GM19397 (cell line): Measurements from ENCODE around the gene PRDM1.

Experiments used
- ATAC-seq: cut with Tn5 transposase; IDR thresholded peaks from one replicate; pipeline ENCODE4 v1.9.1; 2021; ENCODE audit warnings: mild to moderate bottlenecking, moderate library complexity; ENCODE audit not compliant: unreplicated experiment

PRDM1 gene

DNA sequence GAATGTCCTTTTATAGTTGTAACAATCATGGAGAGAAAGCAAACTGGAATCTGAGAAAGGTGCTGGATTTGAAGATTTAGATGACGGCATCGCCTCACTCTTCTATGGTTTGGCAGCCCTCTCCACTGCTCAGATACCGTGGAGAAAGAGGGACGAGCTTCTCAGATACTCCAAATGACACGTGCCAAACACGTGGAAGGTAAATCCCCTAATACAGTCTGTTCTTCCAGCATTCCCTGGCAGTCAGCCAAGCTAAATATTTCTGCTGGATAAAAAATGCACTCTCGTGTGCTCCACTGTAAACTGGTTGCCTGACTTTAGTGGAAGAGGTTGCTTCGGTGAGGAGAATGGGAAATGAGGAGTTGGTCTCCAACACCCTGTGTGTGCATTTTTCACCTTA lies 16.7 kb upstream of the PRDM1 start:
- ATAC-seq: no peak

DNA sequence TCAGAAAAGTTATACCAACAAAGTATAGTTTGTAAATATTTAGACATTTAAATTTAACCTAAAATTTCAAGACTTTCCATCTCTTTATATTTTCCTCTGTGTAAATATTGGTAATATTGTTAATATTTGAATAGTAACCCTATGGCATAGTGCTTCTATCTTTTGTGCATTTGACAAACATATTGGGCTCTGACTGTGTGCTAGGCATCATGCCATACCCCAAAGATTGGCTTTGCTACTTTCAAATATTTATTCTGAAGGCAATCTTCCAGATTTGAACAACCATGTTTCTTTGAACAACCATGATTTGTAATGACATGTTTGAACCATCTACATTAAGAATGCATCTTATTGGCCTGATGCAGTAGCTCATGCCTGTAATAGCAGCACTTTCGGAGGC lies 15.5 kb upstream of the PRDM1 start:
- ATAC-seq: no peak

DNA sequence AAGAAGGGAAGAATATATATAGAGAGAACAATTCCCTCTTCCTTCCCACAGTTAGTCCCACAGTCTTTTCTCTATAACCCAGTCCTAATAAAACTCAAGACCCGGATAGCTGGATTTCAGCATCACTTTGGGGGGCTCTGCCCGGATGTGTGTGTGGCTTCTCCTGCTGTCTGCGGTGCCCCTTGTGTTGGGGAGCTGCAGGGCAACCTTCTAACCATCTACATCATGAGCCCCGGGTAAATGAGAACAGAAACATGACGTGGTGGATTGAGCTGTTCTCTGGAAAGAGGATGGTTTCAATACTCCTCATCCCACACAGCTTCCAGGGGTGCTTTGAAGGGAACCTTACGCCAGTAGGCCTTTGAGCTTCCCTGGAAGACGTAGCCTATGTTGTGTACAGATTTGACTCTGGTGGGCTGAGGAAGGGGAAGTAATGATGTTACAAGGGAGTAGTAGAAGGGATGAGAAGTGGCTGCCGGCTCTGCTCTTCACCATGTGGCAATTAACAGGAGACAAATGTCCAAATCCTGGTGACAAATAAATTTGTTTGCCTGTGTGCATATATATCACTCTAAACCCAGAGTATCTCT lies 13.5 kb upstream of the PRDM1 start:
- no peak for ATAC-seq

DNA sequence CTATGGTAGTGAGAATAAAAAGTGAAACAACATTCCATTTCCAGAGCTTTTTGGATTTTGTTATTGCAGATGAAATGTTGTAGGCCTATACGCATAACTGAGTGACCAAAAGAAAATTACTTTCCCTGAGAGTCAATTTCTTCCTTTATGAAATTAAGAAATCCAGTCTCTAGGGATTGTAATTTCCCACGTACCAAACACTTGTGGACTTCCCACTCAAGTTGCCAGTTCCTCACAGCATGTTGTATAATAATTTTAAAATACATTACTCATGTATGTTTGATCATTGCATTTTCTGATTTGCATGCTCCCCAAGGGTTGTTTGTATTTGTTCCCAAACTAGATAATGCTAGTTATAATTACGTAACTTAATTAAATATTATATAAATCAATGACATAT lies 12.0 kb upstream of the PRDM1 start:
- no peak for ATAC-seq

DNA sequence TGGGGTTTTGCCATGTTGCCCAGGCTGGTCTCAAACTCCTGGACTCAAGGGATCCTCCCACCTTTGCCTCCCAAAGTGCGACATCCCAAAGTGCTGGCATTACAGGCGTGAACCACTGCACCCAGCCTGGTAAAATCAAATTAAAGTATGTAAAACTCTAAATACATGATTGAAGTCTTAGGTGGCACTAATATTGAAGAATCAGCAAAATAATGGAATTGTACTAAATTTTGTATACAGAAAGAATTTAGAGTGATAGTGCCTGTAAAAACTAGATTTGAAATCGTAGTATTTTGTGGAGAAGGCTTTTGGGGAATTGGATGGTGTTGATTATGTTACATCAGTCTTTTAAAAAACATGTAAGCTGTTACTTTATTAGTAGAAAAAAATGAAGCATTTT lies 10.0 kb upstream of the PRDM1 start:
- no peak for ATAC-seq

DNA sequence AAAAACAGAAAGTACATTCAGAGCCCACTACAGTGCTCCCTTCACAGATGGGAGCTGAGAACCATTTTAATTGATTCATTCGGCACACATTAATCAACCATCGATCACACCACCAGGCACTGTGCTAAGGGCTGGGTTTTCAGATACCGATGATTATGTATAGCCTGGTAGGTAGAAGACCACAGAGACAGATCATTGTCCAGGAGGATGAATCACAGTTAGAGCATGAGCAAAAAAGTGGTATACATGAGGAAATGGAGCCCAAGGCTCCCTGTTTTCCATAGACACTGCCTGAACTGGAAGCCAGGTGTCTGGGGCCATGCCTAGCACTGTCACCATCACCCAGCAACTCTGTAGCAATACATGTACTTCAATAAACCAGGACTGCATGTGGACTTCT lies 9.0 kb upstream of the PRDM1 start:
- no peak for ATAC-seq

DNA sequence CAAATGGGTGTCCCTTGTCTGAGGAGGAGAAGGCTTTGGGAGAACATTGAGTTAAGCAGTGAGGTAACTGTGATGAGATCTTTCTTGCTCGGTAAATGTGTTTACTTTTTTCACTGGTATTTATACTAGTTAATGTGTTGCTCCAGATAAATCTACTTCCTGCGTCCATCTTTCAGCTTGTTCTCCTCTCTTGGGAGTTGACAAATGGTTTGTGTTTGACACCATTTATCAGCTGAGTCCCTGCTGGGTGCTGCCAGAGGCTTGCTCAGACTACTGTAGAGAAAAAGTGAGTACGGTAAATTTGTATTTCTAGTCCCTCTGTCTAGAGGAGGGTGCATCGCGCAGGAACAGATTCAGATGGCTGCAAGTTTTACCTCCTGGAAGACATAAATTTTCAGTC lies 8.3 kb upstream of the PRDM1 start:
- ATAC-seq: no peak

DNA sequence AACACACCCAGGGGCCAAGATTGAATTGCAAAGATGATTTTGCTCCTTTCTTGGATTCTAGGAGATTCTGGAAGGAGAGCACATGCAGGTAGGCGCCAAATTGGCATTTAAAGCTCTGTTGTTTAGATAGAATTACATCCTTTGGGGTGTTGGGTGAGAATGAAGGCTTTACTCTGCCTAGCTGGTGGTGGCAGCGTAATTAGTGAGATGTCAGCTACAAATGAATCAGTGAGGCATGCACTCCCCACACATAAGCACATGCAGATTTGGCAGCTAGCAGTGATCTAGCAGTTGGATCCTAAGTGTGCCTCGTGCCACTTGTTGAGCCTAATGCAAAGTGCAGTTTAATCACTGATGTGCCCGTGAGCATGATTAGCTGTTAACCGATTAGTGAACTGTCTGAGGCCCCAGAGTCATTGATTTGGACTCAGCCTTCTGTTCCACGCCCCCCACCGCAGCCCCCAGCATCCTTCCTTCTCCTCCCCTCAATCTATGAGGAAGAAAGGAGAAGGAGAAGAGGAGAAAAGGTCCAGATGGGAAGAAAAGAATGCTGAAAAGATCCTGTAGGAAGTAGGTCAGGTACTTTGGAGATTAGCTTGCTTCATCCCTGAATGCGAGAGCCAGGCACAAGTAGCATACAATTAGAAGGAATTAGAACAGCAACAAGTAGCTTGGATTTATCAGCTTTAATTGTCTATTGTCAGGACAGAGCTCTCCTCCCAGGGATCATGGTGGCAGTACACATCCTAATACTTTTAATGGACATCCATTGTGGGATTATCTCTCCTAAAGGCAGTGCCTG lies 6.0 kb upstream of the PRDM1 start:
- ATAC-seq: no peak

DNA sequence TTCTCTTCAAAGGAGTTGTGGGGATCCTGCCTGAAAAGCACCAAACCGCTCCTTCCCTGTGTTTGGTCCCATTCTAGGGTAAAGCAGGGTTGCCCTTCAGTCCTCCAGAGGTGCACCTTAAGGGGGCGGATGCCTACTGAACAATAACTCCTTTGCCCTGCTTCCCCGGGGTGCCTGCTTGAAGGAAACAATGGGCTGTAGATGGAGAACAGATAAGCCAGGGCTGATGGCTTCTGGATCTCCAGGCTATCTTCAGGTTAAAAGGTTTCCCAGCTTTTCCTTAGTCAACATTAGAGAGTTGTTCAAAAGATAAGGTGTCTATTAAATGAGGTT lies 5.4 kb upstream of the PRDM1 start:
- ATAC-seq: no peak

DNA sequence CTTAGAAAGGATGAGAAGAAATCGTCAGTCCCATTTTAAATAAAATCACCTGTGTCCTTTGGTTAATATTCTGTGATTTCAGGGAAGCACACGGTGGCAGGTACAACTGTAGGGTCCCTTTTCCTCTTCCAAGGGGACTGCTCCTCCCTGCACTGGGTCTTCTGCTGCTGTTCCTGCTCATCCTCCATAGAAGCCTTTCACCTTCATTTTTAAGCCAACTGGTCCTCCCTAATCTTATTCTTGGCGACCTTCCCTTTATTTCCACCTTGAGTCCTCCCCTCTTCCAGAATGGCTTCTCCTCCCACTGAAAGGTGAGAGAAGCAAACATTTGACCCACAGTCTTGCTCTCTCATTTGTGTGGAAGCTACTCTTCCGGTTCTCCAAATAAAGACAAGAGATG lies 4.4 kb upstream of the PRDM1 start:
- ATAC-seq: no peak

DNA sequence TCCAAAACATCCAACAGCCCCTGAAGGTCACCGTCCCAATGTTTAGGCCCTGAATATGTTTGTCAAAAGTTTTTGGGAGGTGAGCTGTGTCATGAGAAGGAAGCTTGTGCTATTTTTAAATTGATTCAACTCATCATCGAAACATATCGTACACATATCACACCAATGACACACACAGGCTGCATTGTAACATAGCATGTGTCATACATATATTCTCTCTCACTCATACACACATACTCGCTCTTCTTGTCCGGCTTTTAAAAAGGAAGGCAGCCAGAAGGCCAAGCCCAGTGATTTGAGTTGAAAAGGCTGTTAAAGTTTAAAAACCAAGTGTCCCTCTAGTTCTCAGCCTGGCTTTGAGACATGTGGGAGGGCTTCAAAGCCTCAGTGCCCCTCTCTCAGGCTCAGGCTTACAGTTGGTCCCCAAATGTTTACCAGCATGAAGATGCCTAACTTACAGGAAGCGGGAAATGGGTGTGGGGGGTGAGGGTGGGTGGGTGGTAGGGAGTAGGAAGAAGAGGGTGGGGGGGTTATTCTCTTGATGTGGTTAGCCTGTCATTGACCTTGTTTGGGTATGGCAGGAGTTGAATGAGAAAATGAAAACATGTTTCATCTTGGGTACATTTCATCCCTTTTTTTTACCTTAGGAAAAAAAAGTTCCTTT lies 3.3 kb upstream of the PRDM1 start:
- ATAC-seq: no peak

DNA sequence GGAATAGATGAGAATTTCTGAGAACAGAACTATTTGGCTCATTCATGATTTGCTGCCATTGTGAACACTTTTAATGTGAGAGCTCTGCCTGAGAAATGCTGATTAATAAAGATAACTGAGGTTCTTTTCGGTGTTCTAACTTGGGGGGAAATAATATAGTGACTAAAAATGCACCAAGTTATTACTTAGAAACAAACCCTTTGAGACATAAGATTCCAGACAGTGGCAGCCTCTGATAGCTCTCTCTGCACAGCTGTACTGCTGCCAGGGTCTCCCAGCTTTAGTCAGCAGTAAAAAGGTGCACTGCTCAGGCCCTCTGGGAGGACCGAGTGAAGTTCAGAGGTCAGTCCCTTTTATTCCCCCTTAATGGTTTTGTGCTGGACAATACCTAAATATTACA lies 2.5 kb upstream of the PRDM1 start:
- ATAC-seq: no peak

DNA sequence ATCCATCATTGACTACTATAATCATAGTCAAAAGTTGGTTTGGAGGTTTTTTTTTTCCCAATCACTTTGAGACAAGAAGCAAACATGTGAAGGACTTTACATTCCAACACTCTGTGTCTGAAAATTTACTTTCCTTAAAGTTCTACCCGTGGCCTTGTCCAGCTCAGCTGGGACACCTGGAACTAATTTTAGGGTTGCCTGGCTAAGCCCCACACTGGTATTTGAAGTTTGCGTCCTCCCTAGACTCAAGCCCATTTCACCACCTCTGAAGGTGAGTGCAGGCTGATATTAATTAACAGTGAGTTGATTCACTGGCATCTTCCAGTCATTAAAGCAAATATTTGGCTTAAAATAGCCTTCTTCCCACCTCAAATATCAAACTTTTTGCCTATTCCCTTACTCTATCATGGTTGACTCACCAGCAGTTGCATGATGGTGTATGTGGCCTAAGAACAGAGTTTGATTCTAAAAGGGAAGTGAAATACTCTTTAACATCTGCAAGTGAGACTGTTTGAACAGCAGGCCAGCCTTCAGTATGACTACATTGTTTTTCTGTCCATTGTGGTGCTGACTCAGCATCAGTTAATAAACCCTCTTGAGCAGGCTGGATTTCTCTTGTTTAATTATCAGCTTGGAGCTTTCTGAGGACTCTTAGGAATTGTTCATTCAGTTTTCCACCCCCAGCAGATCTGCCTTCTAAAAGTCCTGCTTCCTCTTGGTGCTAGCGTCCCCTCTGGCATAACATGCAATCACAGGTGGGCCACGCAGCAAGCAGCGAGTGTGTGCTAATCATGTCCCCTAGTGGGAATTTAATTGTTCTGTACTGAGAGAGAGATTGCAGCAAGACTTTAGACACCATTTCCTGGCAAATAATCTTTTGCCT lies 1.8 kb upstream of the PRDM1 start:
- peak; percentile 69 for ATAC-seq

DNA sequence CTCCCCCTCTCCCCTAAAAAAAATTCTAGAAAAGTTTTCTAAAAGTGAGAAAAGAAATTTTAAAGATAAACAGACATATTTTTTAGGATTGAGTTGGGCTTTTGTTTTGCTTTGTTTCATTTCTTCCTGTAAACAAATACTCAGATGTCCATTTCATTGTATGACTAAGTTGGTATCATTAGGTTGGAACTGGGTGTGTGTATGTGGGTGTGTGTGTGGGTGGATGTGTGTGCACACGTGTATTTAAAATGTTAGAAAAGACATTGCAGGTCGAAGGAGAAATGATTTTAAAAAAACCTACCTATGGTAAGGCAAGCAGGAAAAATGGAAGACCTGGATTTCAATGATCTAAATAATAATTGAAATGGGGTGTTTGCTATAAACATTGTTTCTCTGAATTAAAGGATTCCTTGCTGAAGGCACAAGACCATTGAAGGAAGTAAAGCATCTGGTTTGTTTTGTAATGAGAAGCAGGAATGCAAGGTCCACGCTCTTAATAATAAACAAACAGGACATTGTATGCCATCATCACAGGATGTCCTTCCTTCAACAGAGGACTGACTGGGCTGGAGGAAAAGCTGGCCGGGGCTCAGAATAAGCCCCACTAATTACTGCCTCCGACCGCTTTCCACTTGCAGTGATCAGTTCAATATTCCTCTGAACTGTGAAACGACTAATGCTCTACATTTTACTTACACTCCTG lies 996 bp upstream of the PRDM1 start:
- ATAC-seq: no peak

DNA sequence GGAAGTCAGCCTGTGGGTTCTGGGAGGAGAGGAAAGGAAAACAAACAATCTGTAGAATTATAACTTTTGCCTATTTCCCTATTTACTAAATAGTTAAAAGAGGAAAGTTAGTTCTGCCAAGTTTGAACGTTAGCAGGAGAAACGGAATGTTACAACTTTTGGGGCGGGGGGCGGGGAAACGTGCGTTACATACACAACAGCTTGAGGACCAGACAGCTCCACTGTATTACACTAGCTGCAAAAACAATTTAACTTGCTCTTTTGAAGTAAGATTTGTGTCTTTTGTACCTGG lies 498 bp upstream of the PRDM1 start:
- ATAC-seq: no peak

DNA sequence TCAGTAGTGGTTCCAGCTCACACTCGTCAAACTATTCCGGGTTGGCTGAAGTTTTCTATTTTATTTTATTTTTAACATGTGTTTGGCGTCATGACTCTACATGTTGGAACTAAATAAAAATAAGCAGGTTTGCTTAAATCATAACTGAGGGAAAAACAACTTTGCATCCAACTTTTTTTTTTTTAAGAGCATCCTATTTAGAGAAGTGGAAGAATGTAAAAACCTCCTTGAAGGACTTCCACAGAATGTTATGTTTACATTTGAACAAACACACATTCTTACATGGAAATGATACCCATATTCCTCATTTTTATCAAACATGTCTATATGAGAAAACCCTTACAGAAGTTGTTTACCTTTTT lies 659 bp downstream of the PRDM1 start:
- ATAC-seq: no peak

DNA sequence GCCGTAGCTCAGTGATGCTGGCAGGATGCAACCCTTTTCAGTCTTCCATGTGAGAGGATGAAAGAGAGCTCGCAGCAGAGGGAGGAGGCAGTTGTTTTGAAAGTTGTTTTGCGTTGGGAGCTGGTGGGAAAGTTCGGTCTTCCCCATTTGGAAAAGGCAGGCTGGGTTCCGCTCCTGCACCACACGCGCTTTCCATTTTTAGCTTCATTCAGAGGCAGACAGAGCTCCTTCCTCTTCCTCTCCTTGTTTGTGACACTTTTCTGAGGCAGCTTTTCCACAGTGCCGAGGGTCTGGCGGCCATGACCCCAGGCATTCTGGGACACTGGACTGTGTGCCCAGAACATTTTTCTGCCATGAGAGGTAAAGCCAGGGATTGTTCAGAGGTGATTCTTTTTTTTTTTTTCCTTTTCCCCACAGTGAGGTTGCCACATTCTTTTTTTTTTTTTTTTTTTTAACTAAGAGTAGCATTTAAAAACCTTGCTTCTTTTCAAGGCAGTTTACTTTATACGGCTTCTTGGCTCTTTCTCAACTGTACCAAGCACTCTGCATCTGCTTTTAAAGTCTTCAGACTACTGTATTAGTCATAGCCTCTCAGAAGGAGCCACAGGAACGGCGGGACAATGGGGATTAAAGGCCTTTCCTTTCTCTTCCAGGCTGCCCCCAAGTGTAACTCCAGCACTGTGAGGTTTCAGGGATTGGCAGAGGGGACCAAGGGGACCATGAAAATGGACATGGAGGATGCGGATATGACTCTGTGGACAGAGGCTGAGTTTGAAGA lies 1.6 kb downstream of the PRDM1 start:
- no peak for ATAC-seq

DNA sequence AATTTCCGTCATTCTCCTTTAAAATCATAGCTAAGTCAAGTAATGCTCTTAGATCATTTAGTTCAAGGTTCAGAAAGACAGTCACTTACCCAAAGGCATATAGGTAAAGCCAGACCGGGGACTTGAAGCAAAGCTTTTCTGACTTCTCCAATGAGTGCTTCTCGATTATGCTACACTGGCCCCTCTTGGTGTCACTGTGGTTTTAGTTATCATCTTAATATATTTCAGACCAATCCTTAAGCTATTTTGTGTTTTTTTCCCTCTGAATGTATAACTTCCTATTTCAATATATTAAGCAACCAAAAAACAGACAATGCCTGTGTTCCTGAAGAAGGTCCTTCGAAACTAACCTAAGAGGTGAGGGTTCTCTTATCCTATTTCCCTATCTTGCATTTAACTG lies 3.9 kb downstream of the PRDM1 start:
- no peak for ATAC-seq

DNA sequence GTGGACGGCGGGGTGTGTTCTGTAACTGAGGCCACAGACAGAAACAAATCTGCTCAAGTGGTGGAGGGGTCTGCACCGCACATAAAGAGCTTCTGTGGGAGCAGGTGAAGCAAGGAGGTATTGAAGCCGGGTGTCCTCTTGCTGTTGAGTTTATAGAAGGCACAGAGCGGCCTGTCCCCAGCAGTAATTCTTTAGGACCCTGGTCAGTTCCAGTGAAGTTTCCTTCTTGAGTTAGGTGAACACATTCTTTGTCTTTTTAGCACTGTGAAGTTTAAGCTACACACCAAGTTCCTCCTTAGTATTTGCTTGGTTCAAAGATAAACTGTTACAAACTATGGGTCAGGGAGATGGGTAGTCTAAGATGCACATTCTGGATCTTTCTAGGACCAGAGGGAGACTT lies 6.1 kb downstream of the PRDM1 start:
- no peak for ATAC-seq

DNA sequence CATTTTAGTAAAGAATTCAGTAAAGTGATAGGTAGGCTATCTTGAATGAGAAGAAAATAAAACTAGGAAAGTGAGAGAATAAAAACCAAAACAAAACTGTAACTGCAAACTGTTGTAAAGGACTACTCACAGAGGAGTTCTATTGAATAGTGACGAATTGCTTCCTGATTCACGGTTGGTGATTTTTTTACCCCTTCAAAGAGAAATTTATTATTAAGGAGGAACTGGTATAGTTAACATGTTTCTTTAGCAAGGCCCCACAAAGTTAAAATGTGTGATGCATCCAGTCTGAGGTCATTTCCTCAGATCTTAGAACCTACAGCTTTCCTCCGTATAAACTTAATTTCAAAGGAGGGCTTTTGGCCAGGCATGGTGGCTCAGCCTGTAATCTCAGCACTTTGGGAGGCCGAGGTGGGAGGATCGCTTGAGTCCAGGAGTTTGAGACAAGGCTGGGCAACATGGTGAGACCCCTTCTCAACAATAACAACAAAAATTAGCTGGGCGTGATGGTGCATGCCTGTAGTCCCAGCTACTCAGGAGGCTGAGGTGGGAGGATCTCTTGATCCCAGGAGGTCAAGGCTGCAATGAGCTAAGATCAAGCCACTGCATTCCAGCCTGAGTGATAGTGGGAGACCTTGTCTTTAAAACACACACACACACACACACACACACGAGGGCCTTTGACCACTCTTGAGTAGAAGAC lies 8.3 kb downstream of the PRDM1 start:
- ATAC-seq: no peak
